MM.1S (cell line): ENCODE results near the gene DDIAS.
"Not testable (repeated sequence)": the region's sequence is repeated elsewhere in the genome, so short reads cannot be mapped to it uniquely, and the experiment has no call there.

Experiments used
- DNase-seq: peaks from one replicate; pipeline ENCODE4 v3.0.0-alpha.2; 2015
- H2AFZ ChIP-seq: fragments of 300-600 bp; sonication (generic); 2 replicates; pipeline ENCODE4 v1.6.0; 2016; ENCODE audit warnings: antibody characterized with exemption, low read length
- H3F3A ChIP-seq: fragments of 300-600 bp; sonication (generic); 2 replicates; pipeline ENCODE4 v1.6.1; 2016; ENCODE audit warnings: mild to moderate bottlenecking, antibody characterized with exemption, low read length, moderate library complexity, mixed read lengths; ENCODE audit not compliant: insufficient read depth
- H3K27ac ChIP-seq: fragments of 300-600 bp; sonication (generic); 2 replicates; pipeline ENCODE4 v1.5.1; 2016; ENCODE audit warnings: mild to moderate bottlenecking, low read length
- H3K27me3 ChIP-seq: fragments of 300-600 bp; sonication (generic); replicated peaks from 2 replicates; pipeline ENCODE4 v1.6.0; 2016; ENCODE audit warnings: low read length; ENCODE audit not compliant: insufficient read depth
- H3K36me3 ChIP-seq: fragments of 300-600 bp; sonication (generic); replicated peaks from 2 replicates; pipeline ENCODE4 v1.6.1; 2016; ENCODE audit warnings: mild to moderate bottlenecking, low read length, mixed read lengths; ENCODE audit not compliant: insufficient read depth
- H3K4me1 ChIP-seq: fragments of 300-600 bp; sonication (generic); 2 replicates; pipeline ENCODE4 v1.6.1; 2016; ENCODE audit warnings: low read length, mixed read lengths
- H3K4me2 ChIP-seq: fragments of 300-600 bp; sonication (generic); 2 replicates; pipeline ENCODE4 v1.6.0; 2016; ENCODE audit warnings: low read depth, low read length
- H3K4me3 ChIP-seq: fragments of 300-600 bp; sonication (generic); 2 replicates; pipeline ENCODE4 v1.5.1; 2016; ENCODE audit warnings: low read length, mixed read lengths
- H3K79me2 ChIP-seq: fragments of 300-600 bp; sonication (generic); 2 replicates; pipeline ENCODE4 v1.6.1; 2016; ENCODE audit warnings: mixed run types, low read length, mixed read lengths
- H3K9ac ChIP-seq: fragments of 300-600 bp; sonication (generic); 2 replicates; pipeline ENCODE4 v1.6.1; 2016; ENCODE audit warnings: low read length, mixed read lengths
- H3K9me2 ChIP-seq: fragments of 300-600 bp; sonication (generic); replicated peaks from 2 replicates; pipeline ENCODE4 v1.6.1; 2016; ENCODE audit warnings: mild to moderate bottlenecking, low read length, mixed read lengths; ENCODE audit not compliant: insufficient read depth
- H3K9me3 ChIP-seq: fragments of 300-600 bp; sonication (generic); replicated peaks from 2 replicates; pipeline ENCODE4 v1.6.1; 2016; ENCODE audit warnings: mild to moderate bottlenecking, low read length, mixed read lengths; ENCODE audit not compliant: insufficient read depth
- H4K20me1 ChIP-seq: fragments of 300-600 bp; sonication (generic); 2 replicates; pipeline ENCODE4 v1.6.1; 2016; ENCODE audit warnings: mild to moderate bottlenecking, low read length, moderate library complexity, mixed read lengths; ENCODE audit not compliant: insufficient read depth
- CTCF ChIP-seq: fragments of 300-600 bp; sonication (generic); IDR thresholded peaks from 2 replicates; pipeline ENCODE4 v1.5.1; 2016; ENCODE audit warnings: antibody characterized with exemption, low read length, mixed read lengths
- EZH2 ChIP-seq: fragments of 300-600 bp; sonication (generic); optimal IDR thresholded peaks from 2 replicates; pipeline ENCODE3; 2017; ENCODE audit warnings: low read depth, mild to moderate bottlenecking, antibody characterized with exemption, low read length, mixed read lengths
- EZH2phosphoT487 ChIP-seq: fragments of 300-600 bp; sonication (generic); IDR thresholded peaks from 2 replicates; pipeline ENCODE4 v1.6.1; 2018; ENCODE audit warnings: antibody characterized with exemption, low read length

The DDIAS gene

GRCh38 chr11:82959987-82960778, 58.6 kb downstream of the DDIAS start:
- no peak overlapping the region for H2AFZ ChIP-seq
- peak; percentile 90 for DNase-seq

DNA sequence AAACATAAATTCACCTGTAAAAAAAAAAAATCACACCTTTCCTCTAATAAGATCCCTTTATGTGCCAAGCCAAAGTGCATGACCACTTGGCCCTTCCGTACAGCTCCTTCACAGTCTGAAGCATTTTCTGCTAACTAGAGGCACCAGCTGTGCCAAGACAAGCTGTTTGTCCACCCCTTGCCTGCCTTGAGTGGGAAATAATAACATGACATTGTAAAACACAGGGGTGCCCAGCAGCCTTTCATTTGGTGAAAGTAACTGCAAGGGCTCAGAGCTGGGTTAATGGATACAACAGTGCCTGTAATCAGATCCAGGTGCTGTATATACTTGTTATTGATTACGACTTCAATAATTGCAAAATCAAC, 59.2 kb downstream of the DDIAS start:
- Histone ChIP-seq H3F3A (peaks cover 10% of the 10 kb centered on the region), H3K4me3 (no peak overlapping the region), H3K79me2 (no peaks in the 10 kb centered on the region), H3K36me3 (no peaks in the 10 kb centered on the region), H3K9me3 (no peaks in the 10 kb centered on the region), H2AFZ (no peak overlapping the region), H4K20me1 (no peaks in the 10 kb centered on the region), H3K4me1 (peaks cover 50% of the 10 kb centered on the region), H3K4me2 (peak overlapping the region; percentile 77), H3K9ac (peak overlapping the region; percentile 35; the same call in 1 of the 2 replicates), H3K9me2 (no peaks in the 10 kb centered on the region), H3K27me3 (no peaks in the 10 kb centered on the region), H3K27ac (peak overlapping the region; percentile 68; the same call in 1 of the 2 replicates)
- no peak for DNase-seq
- TF ChIP-seq EZH2phosphoT487 (no peak), EZH2 (no peak), CTCF (no peak)

More at GRCh38 chr11:82959987-82960778, 58.6 kb downstream of the DDIAS start:
- Histone ChIP-seq H3K9ac (peak overlapping the region; percentile 35; the same call in 1 of the 2 replicates), H3K4me1 (peaks cover 55% of the 10 kb centered on the region), H3K4me2 (peak overlapping the region; percentile 77), H3K79me2 (no peaks in the 10 kb centered on the region), H3K9me2 (no peaks in the 10 kb centered on the region), H3K36me3 (no peaks in the 10 kb centered on the region), H3F3A (peaks cover 10% of the 10 kb centered on the region), H3K4me3 (peak overlapping the region; percentile 24), H3K27me3 (no peaks in the 10 kb centered on the region), H4K20me1 (no peaks in the 10 kb centered on the region), H3K9me3 (no peaks in the 10 kb centered on the region), H3K27ac (peak overlapping the region; percentile 68)
- no peak for TF ChIP-seq EZH2
- TF ChIP-seq CTCF = no peak
- no peak for TF ChIP-seq EZH2phosphoT487

GRCh38 chr11:82962021-82962420, 60.5 kb downstream of the DDIAS start:
- not testable (repeated sequence) for H4K20me1 ChIP-seq, H3K27ac ChIP-seq, H3K4me3 ChIP-seq, H3F3A ChIP-seq, H3K9me2 ChIP-seq, H3K9ac ChIP-seq, H2AFZ ChIP-seq, H3K9me3 ChIP-seq, H3K27me3 ChIP-seq, H3K79me2 ChIP-seq, H3K4me2 ChIP-seq, DNase-seq, H3K36me3 ChIP-seq
- H3K4me1 ChIP-seq = peaks cover 43% of the 10 kb centered on the region

DNA sequence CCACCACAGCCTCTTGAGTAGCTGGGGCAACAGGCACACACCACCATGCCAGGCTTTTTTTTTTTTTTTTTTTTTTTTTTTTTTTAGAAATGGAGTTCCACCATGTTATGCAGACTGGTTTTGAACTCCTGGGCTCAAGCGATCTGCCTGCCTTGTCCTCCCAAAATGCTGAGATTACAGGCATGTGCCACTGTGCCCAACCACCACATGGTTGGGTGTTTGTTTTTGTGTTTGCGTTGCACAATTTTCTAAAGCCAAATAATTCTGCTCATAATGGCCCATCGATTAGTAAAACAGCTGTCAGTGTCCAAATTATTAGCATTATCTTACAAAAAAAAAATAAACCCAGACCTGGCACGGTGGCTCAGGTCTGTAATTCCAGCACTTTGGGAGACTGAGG, 65.8 kb downstream of the DDIAS start:
- Histone ChIP-seq H3K4me1 (peaks cover 47% of the 10 kb centered on the region), H3K36me3 (no peaks in the 10 kb centered on the region), H3K9me3 (no peaks in the 10 kb centered on the region), H3F3A (peaks cover 33% of the 10 kb centered on the region), H3K9ac (no peak overlapping the region), H3K4me2 (no peak overlapping the region), H3K4me3 (no peak overlapping the region), H2AFZ (no peak overlapping the region), H3K27ac (no peak overlapping the region; the same call in 1 of the 2 replicates), H4K20me1 (no peaks in the 10 kb centered on the region), H3K79me2 (no peaks in the 10 kb centered on the region), H3K27me3 (no peaks in the 10 kb centered on the region), H3K9me2 (no peaks in the 10 kb centered on the region)
- no peak for TF ChIP-seq CTCF
- no peak for TF ChIP-seq EZH2phosphoT487
- DNase-seq = no peak
